Stimulated activated naive B cell treated with anti-CD40 and anti-IgM and Interleukin-4, amounts not matched to agents 10 μg/mL and 1 μg/mL and 100 μg/mL, for 72 hours (primary cell): ENCODE results near the gene CHAF1B.
"Not testable (repeated sequence)": the region's sequence is repeated elsewhere in the genome, so short reads cannot be mapped to it uniquely, and the experiment has no call there.

Experiments
- ATAC-seq, 2 donors: fragments of 150-1000 bp; cut with Tn5 transposase; replicated peaks; 2 replicates each; pipeline ENCODE4 v1.10.0; 2021; ENCODE audit warnings: moderate library complexity in 1 of 2
- DNase-seq: peaks from one replicate; pipeline ENCODE4 v3.0.0; 2021
- H3K27ac Mint-ChIP-seq: one replicate; pipeline ENCODE4 v1.8.0; 2022; ENCODE audit warnings: mild to moderate bottlenecking, mixed read lengths
- H3K27me3 Mint-ChIP-seq, 2 donors: one replicate each; pipeline ENCODE4 v1.8.0; 2022; ENCODE audit warnings: mixed read lengths in 2 of 2
- H3K36me3 Mint-ChIP-seq, 2 donors: one replicate each; pipeline ENCODE4 v1.8.0; 2022; ENCODE audit warnings: mixed read lengths in 2 of 2, mild to moderate bottlenecking in 1 of 2
- H3K4me1 Mint-ChIP-seq, 2 donors: one replicate each; pipeline ENCODE4 v1.8.0; 2022; ENCODE audit warnings: mixed read lengths in 2 of 2, mild to moderate bottlenecking in 1 of 2
- H3K4me3 Mint-ChIP-seq, 2 donors: one replicate each; pipeline ENCODE4 v1.8.0; 2022; ENCODE audit warnings: mild to moderate bottlenecking in 2 of 2, mixed read lengths in 2 of 2, moderate library complexity in 1 of 2
- H3K9me3 Mint-ChIP-seq, 2 donors: one replicate each; pipeline ENCODE4 v1.8.0; 2022; ENCODE audit warnings: mixed read lengths in 2 of 2, mild to moderate bottlenecking in 1 of 2

Gene CHAF1B

GRCh38 chr21:36399736-36400135 is 14.5 kb downstream of the CHAF1B start:
- not testable (repeated sequence) for ATAC-seq, H3K27me3 Mint-ChIP-seq, H3K27ac Mint-ChIP-seq, DNase-seq, H3K4me1 Mint-ChIP-seq, H3K4me3 Mint-ChIP-seq, H3K9me3 Mint-ChIP-seq
- H3K36me3 Mint-ChIP-seq: peaks cover 19 to 45% of the 10 kb centered on the region in 2 donors

- Mint-ChIP-seq H3K36me3 (peaks cover 19 to 43% of the 10 kb centered on the region in 2 donors), H3K27ac (no peak overlapping the region), H3K4me1 (no peaks in the 10 kb centered on the region), H3K27me3 (no peaks in the 10 kb centered on the region), H3K9me3 (no peaks in the 10 kb centered on the region), H3K4me3 (no peak overlapping the region)
- DNase-seq: no peak
- ATAC-seq: no peak
These were observed 15.5 kb downstream of the CHAF1B start for GRCh38 chr21:36400719-36401118.

- Mint-ChIP-seq H3K4me1 (no peaks in the 10 kb centered on the region), H3K27me3 (no peaks in the 10 kb centered on the region), H3K4me3 (no peak overlapping the region), H3K9me3 (no peaks in the 10 kb centered on the region), H3K27ac (no peak overlapping the region), H3K36me3 (peaks cover 15 to 40% of the 10 kb centered on the region in 2 donors)
- no peak for ATAC-seq
- no peak for DNase-seq
These were observed 17.1 kb downstream of the CHAF1B start for GRCh38 chr21:36402339-36402738.

GRCh38 chr21:36403713-36404112 is 18.5 kb downstream of the CHAF1B start:
- H3K27ac Mint-ChIP-seq: no peak overlapping the region
- DNase-seq: no peak

GRCh38 chr21:36408568-36408967 is 23.4 kb downstream of the CHAF1B start:
- peaks cover 37 to 53% of the 10 kb centered on the region in 2 donors for H3K36me3 Mint-ChIP-seq
- H3K27me3 Mint-ChIP-seq: no peaks in the 10 kb centered on the region
- no peaks in the 10 kb centered on the region for H3K9me3 Mint-ChIP-seq
- ATAC-seq (no peak), DNase-seq (no peak)
- H3K4me3 Mint-ChIP-seq: no peak overlapping the region
- no peaks in the 10 kb centered on the region for H3K4me1 Mint-ChIP-seq
- H3K27ac Mint-ChIP-seq: no peak overlapping the region

More at GRCh38 chr21:36403713-36404112, 18.5 kb downstream of the CHAF1B start:
- Mint-ChIP-seq H3K27me3 (no peaks in the 10 kb centered on the region), H3K9me3 (no peaks in the 10 kb centered on the region), H3K4me1 (no peaks in the 10 kb centered on the region), H3K4me3 (no peak overlapping the region), H3K36me3 (peaks cover 19 to 49% of the 10 kb centered on the region in 2 donors)
- ATAC-seq: no peak

GRCh38 chr21:36411301-36411700 is 26.1 kb downstream of the CHAF1B start:
- Mint-ChIP-seq H3K27me3 (no peaks in the 10 kb centered on the region), H3K4me3 (no peak overlapping the region), H3K27ac (no peak overlapping the region), H3K36me3 (peaks cover 48 to 57% of the 10 kb centered on the region in 2 donors), H3K4me1 (no peaks in the 10 kb centered on the region), H3K9me3 (no peaks in the 10 kb centered on the region)
- ATAC-seq (no peak), DNase-seq (no peak)

GRCh38 chr21:36412916-36413315 is 27.7 kb downstream of the CHAF1B start:
- peaks cover 40 to 51% of the 10 kb centered on the region in 2 donors for H3K36me3 Mint-ChIP-seq
- no peak overlapping the region for H3K27ac Mint-ChIP-seq
- H3K9me3 Mint-ChIP-seq: no peaks in the 10 kb centered on the region

GRCh38 chr21:36415375-36415774 is 30.2 kb downstream of the CHAF1B start:
- Mint-ChIP-seq H3K27ac (no peak overlapping the region), H3K4me1 (peaks cover 0 to 6% of the 10 kb centered on the region in 2 donors), H3K36me3 (peaks cover 33 to 44% of the 10 kb centered on the region in 2 donors), H3K4me3 (no peak overlapping the region), H3K27me3 (no peaks in the 10 kb centered on the region), H3K9me3 (no peaks in the 10 kb centered on the region)
- ATAC-seq (no peak), DNase-seq (no peak)

More at GRCh38 chr21:36412916-36413315, 27.7 kb downstream of the CHAF1B start:
- no peak for DNase-seq
- Mint-ChIP-seq H3K27me3 (no peaks in the 10 kb centered on the region), H3K4me1 (no peaks in the 10 kb centered on the region), H3K4me3 (no peak overlapping the region)
- no peak for ATAC-seq

GRCh38 chr21:36419241-36419640 is 34.0 kb downstream of the CHAF1B start:
- Mint-ChIP-seq H3K27me3 (no peaks in the 10 kb centered on the region), H3K9me3 (no peaks in the 10 kb centered on the region), H3K36me3 (peaks cover 12 to 24% of the 10 kb centered on the region in 2 donors), H3K27ac (peak overlapping the region; percentile 33), H3K4me3 (no peak overlapping the region), H3K4me1 (peaks cover 0 to 6% of the 10 kb centered on the region in 2 donors)
- no peak for DNase-seq
- no peak for ATAC-seq

- Mint-ChIP-seq H3K36me3 (peaks cover 11 to 23% of the 10 kb centered on the region in 2 donors), H3K27ac (no peak overlapping the region), H3K4me1 (peaks cover 0 to 6% of the 10 kb centered on the region in 2 donors), H3K4me3 (no peak overlapping the region), H3K27me3 (no peaks in the 10 kb centered on the region), H3K9me3 (no peaks in the 10 kb centered on the region)
- ATAC-seq: peak; percentile 82 to 88
- DNase-seq: peak; percentile 27
These were observed 34.8 kb downstream of the CHAF1B start for GRCh38 chr21:36419996-36420395.

GRCh38 chr21:36420571-36421339 is 35.6 kb downstream of the CHAF1B start:
- Mint-ChIP-seq H3K36me3 (peaks cover 10 to 22% of the 10 kb centered on the region in 2 donors), H3K9me3 (no peaks in the 10 kb centered on the region), H3K27me3 (no peaks in the 10 kb centered on the region), H3K27ac (no peak overlapping the region), H3K4me3 (no peak overlapping the region), H3K4me1 (peaks cover 0 to 6% of the 10 kb centered on the region in 2 donors)
- no peak for ATAC-seq
- DNase-seq: no peak

- Mint-ChIP-seq H3K36me3 (peaks cover 5 to 14% of the 10 kb centered on the region in 2 donors), H3K27me3 (no peaks in the 10 kb centered on the region), H3K4me3 (no peak overlapping the region), H3K27ac (no peak overlapping the region), H3K4me1 (peaks cover 0 to 6% of the 10 kb centered on the region in 2 donors), H3K9me3 (no peaks in the 10 kb centered on the region)
- no peak for ATAC-seq
- DNase-seq: no peak
These were observed 37.3 kb downstream of the CHAF1B start for GRCh38 chr21:36422279-36423098.

- Mint-ChIP-seq H3K27me3 (peaks cover 5 to 6% of the 10 kb centered on the region in 2 donors), H3K9me3 (peaks cover 0 to 1% of the 10 kb centered on the region in 2 donors), H3K36me3 (peaks cover 5 to 13% of the 10 kb centered on the region in 2 donors), H3K4me3 (no peak overlapping the region), H3K27ac (no peak overlapping the region), H3K4me1 (peaks cover 5 to 12% of the 10 kb centered on the region in 2 donors)
- ATAC-seq (no peak), DNase-seq (no peak)
These were observed 38.7 kb downstream of the CHAF1B start for GRCh38 chr21:36423771-36424433.

GRCh38 chr21:36424592-36424991 is 39.4 kb downstream of the CHAF1B start:
- H3K36me3 Mint-ChIP-seq: peaks cover 7 to 10% of the 10 kb centered on the region in 2 donors
- H3K9me3 Mint-ChIP-seq: peaks cover 0 to 1% of the 10 kb centered on the region in 2 donors
- H3K4me3 Mint-ChIP-seq: no peak overlapping the region
- ATAC-seq: no peak
- H3K27ac Mint-ChIP-seq: no peak overlapping the region
- peaks cover 5 to 15% of the 10 kb centered on the region in 2 donors for H3K4me1 Mint-ChIP-seq
- peaks cover 7 to 8% of the 10 kb centered on the region in 2 donors for H3K27me3 Mint-ChIP-seq
- no peak for DNase-seq
